GM10248 (cell line): ENCODE results near the gene TTC27.

Experiments
- CTCF ChIA-PET: fragments of 300-600 bp; sonication (Branson Sonifier 250); formaldehyde crosslinking; extraction: SDS; loops from one replicate; lab custom pipeline; 2021; ENCODE audit warnings: antibody characterized with exemption; lab: Yijun Ruan, JAX
- POLR2A ChIA-PET: fragments of 350-650 bp; sonication (Branson Sonifier 250); formaldehyde crosslinking; extraction: SDS; loops from one replicate; lab custom pipeline; 2020; ENCODE audit warnings: antibody characterized with exemption; lab: Yijun Ruan, JAX
- DNase-seq: peaks from one replicate; pipeline ENCODE4 v3.0.0; 2012; ENCODE audit errors: extremely low spot score
- CTCF ChIP-seq: IDR thresholded peaks from 2 replicates; pipeline ENCODE4 v1.5.1; 2012; ENCODE audit warnings: mild to moderate bottlenecking, low read depth; ENCODE audit errors: extremely low read depth, missing control alignments, control extremely low read depth

The TTC27 gene

GRCh38 chr2:32824070-32824809 lies 196.4 kb downstream of the TTC27 start:
- CTCF ChIA-PET, result interaction anchor here (0.9 to 1.2 kb wide), 2 partner anchors 12 to 15 kb away, joined by 3 read pairs; no protein-coding TSS in a partner anchor
- POLR2A ChIA-PET, result no interaction called here
- DNase-seq, result no peak
- no peak for TF ChIP-seq CTCF

GRCh38 chr2:32825291-32825712 lies 197.5 kb downstream of the TTC27 start:
- TF ChIP-seq CTCF, result no peak
- ChIA-PET POLR2A (no interaction called here), CTCF (interaction anchor here (1.2 kb wide), 1 partner anchor 11 kb away, joined by 3 read pairs; no protein-coding TSS in a partner anchor)
- DNase-seq, result no peak

- no peak for DNase-seq
- POLR2A ChIA-PET, result no interaction called here
- CTCF ChIA-PET, result no interaction called here
- TF ChIP-seq CTCF, result no peak
Observed at GRCh38 chr2:32830196-32830595, 202.3 kb downstream of the TTC27 start.

- ChIA-PET CTCF (no interaction called here), POLR2A (no interaction called here)
- no peak for DNase-seq
- no peak for TF ChIP-seq CTCF
Observed at GRCh38 chr2:32832821-32833220, 205.0 kb downstream of the TTC27 start.

- ChIA-PET CTCF (no interaction called here), POLR2A (no interaction called here)
- no peak for DNase-seq
- TF ChIP-seq CTCF, result no peak
Observed at GRCh38 chr2:32833709-32834108, 205.9 kb downstream of the TTC27 start.

- DNase-seq, result no peak
- TF ChIP-seq CTCF, result no peak
- CTCF ChIA-PET, result interaction anchor here (1.5 kb wide), 1 partner anchor 46 kb away, joined by 3 read pairs; no protein-coding TSS in a partner anchor
- POLR2A ChIA-PET, result no interaction called here
Observed at GRCh38 chr2:32835148-32835547, 207.3 kb downstream of the TTC27 start.

- ChIA-PET POLR2A (no interaction called here), CTCF (interaction anchor here (2.0 kb wide), 1 partner anchor 19 kb away, joined by 6 read pairs; no protein-coding TSS in a partner anchor)
- no peak for TF ChIP-seq CTCF
- DNase-seq, result no peak
Observed at GRCh38 chr2:32836933-32837332, 209.1 kb downstream of the TTC27 start.
